HG03521 (cell line): Measurements from ENCODE around the gene SPSB1.

Experiments used
- ATAC-seq: cut with Tn5 transposase; IDR thresholded peaks from one replicate; pipeline ENCODE4 v1.9.1; 2021; ENCODE audit warnings: mild to moderate bottlenecking, moderate library complexity; ENCODE audit not compliant: unreplicated experiment

SPSB1 gene

GRCh38 chr1:9361630-9362260, 69.1 kb downstream of the SPSB1 start:
- no peak for ATAC-seq

- ATAC-seq = no peak
Observed at GRCh38 chr1:9362488-9362887, 69.8 kb downstream of the SPSB1 start.

- ATAC-seq = no peak
Observed at GRCh38 chr1:9363061-9363471, 70.4 kb downstream of the SPSB1 start.

GRCh38 chr1:9366298-9366697, 73.6 kb downstream of the SPSB1 start:
- ATAC-seq = no peak

GRCh38 chr1:9366943-9367780, 74.5 kb downstream of the SPSB1 start:
- no peak for ATAC-seq

GRCh38 chr1:9367806-9368205, 75.1 kb downstream of the SPSB1 start:
- ATAC-seq = no peak

GRCh38 chr1:9368356-9368755, 75.7 kb downstream of the SPSB1 start:
- ATAC-seq = no peak

GRCh38 chr1:9369964-9370788, 77.5 kb downstream of the SPSB1 start:
- no peak for ATAC-seq

- no peak for ATAC-seq
Observed at GRCh38 chr1:9371391-9371935, 78.8 kb downstream of the SPSB1 start.

- no peak for ATAC-seq
Observed at GRCh38 chr1:9371951-9372350, 79.3 kb downstream of the SPSB1 start.

GRCh38 chr1:9373619-9374018, 80.9 kb downstream of the SPSB1 start:
- ATAC-seq = no peak

GRCh38 chr1:9374748-9375341, 82.2 kb downstream of the SPSB1 start:
- ATAC-seq = no peak

GRCh38 chr1:9375912-9376311, 83.2 kb downstream of the SPSB1 start:
- ATAC-seq = no peak

GRCh38 chr1:9376430-9376829, 83.7 kb downstream of the SPSB1 start:
- ATAC-seq = no peak

- ATAC-seq = no peak
Observed at GRCh38 chr1:9376886-9377333, 84.2 kb downstream of the SPSB1 start.

GRCh38 chr1:9378801-9379200, 86.1 kb downstream of the SPSB1 start:
- no peak for ATAC-seq

GRCh38 chr1:9380711-9381110, 88.0 kb downstream of the SPSB1 start:
- ATAC-seq = no peak

GRCh38 chr1:9382643-9383491, 90.2 kb downstream of the SPSB1 start:
- ATAC-seq = no peak

GRCh38 chr1:9384128-9384527, 91.4 kb downstream of the SPSB1 start:
- ATAC-seq = no peak

- ATAC-seq = no peak
Observed at GRCh38 chr1:9384751-9385245, 92.1 kb downstream of the SPSB1 start.
